ENCODE results near the gene PBOV1. TPM values are rescaled to one million over a fixed set of nuclear protein-coding genes. Genes with fewer than 3 reads are reported as not detected.
"Not testable (repeated sequence)": the region's sequence is repeated elsewhere in the genome, so short reads cannot be mapped to it uniquely, and the experiment has no call there.

Gene PBOV1
- total and polyA plus RNA-seq, 5 experiments from 2014 or later: not detected

DNA sequence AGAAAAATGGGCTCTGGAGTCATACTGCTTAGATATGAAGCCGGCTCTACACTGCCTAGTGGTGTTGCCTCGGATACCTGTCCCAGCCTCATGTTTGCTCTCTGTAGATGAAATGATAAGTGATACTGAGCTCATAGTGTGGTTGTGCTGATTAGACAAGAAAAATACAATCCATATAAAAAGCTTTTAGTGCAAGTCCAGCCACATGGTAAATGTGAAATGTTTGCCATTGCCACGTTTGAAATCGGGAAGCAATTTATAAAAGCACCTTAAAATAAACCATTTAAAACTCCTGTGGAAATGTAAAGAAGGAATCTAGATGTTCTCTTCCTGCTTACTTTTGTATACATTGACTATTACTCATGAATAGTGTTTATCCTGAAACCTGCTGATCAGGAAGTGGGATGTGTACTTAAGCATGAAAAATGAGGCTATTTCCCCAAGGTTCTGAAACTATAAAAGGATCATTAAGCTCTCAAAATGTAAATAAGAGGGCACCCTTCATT is 13.1 kb upstream of the PBOV1 start:
- peaks cover 3 to 17% (median 14%) of the 10 kb centered on the region in 5 donors for H3K27me3 Mint-ChIP-seq
- ATAC-seq: no peak

DNA sequence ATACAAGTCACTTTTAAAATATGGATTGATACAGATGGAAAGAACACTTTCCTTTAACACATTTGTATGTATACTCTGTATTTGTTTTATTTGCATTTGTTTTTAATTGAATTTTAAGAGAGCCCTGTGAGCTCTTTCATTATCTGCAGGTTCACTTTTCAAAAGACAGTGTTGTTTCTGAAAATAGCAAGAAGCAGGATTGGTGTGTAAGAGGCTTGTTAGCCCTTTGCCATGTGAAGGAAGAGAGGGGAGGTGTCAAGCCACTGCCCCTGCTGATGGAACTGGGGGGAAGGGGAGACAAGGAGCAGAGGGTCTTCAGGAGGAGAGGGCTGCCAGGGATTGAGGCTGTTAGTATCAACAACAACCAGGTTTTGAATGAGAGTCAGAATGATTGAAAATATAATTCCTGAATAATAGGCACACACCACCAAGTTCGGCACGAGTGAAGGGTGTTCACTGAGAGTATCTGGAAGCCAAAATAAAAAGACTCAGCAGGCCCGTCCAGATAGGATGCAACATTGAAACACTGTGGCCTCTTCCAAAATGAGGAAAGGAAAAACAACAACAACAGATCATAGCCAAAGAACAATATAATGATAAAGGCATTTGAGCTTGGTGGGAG is 12.6 kb upstream of the PBOV1 start:
- no peaks in the 10 kb centered on the region for H3K9me3 Mint-ChIP-seq
- ATAC-seq: no peak
- no peak overlapping the region for H3K4me3 Mint-ChIP-seq
- no peak for DNase-seq
- H3K36me3 Mint-ChIP-seq: no peaks in the 10 kb centered on the region
- H3K4me1 Mint-ChIP-seq: no peaks in the 10 kb centered on the region
- H3K27ac Mint-ChIP-seq: no peak overlapping the region
- POLR2A ChIA-PET: no interaction called here
- peaks cover 3 to 17% (median 14%) of the 10 kb centered on the region in 5 donors for H3K27me3 Mint-ChIP-seq

More for the DNA sequence above, 13.1 kb upstream of the PBOV1 start:
- POLR2A ChIA-PET: no interaction called here
- Mint-ChIP-seq H3K27ac (no peak overlapping the region), H3K4me3 (no peak overlapping the region), H3K4me1 (no peaks in the 10 kb centered on the region), H3K36me3 (no peaks in the 10 kb centered on the region), H3K9me3 (no peaks in the 10 kb centered on the region)
- DNase-seq: no peak

DNA sequence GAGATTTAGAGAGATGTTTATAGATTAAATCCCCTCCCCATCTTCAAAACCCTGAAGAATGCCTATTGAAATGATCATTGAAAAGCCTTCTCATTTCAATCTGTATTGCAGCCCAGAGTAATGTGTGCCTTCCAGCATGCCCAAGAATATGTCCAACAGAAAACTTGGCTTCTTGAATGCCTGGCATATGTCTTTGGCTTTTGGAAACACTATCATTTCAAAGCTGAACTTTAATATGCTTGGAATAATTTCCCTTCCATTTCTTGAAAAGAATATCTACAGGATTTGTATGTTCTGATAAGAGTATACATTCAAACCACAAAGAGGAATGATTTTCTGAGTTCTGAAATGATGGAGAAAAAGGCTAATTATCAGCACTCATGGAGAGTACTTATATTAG is 11.9 kb upstream of the PBOV1 start:
- no peaks in the 10 kb centered on the region for H3K9me3 Mint-ChIP-seq
- no peak overlapping the region for H3K4me3 Mint-ChIP-seq
- DNase-seq (no peak), ATAC-seq (no peak)
- POLR2A ChIA-PET: no interaction called here
- H3K36me3 Mint-ChIP-seq: no peaks in the 10 kb centered on the region
- H3K27me3 Mint-ChIP-seq: peaks cover 3 to 19% (median 15%) of the 10 kb centered on the region in 5 donors
- H3K27ac Mint-ChIP-seq: no peak overlapping the region
- no peaks in the 10 kb centered on the region for H3K4me1 Mint-ChIP-seq

DNA sequence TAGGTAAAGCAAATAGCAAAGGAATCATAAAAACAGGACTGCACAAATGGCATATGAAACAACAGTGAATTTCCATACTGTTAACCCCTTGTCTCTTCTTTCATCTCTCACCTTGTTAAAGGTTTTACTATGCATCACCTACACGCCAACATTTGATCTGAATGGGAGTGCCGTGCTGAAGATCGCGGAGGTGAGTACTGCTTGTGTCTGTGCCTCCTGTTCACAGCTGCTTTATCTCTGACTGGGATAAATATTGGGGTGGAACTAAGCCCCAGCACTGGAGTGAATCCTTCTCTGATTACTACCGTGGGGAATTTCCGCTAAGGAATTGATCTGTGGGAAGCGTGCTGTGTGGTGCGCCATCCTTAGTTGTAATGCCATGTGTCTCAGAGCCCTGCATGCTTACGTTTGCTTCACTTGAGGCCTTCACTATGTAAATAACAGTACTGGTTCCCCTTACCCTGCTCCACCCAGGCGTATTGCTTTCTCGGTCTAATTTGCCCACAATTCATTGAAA is 11.4 kb upstream of the PBOV1 start:
- ATAC-seq (no peak), DNase-seq (no peak)
- Mint-ChIP-seq H3K4me1 (no peaks in the 10 kb centered on the region), H3K27me3 (peaks cover 3 to 20% (median 16%) of the 10 kb centered on the region in 5 donors), H3K9me3 (no peaks in the 10 kb centered on the region), H3K4me3 (no peak overlapping the region), H3K27ac (no peak overlapping the region), H3K36me3 (no peaks in the 10 kb centered on the region)
- POLR2A ChIA-PET: no interaction called here

DNA sequence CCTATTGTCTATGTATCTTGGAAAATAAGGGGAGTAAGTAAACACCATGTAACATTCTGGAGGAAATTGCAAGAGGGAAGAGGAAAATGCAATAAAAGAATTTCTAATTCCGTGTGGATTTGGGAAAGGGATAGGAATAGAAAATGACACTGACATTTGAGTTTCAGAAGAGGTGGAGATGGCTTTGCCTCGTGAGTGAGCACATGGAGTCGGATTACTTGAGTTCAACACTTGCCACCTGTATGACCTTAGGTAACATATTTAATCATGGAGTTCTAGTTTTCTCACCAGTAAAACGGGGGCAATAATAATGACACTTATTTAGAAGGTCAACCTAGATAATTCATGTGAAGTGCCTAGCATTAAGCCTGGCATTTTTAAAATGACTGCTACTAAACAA is 10.8 kb upstream of the PBOV1 start:
- no peak for DNase-seq
- Mint-ChIP-seq H3K36me3 (no peaks in the 10 kb centered on the region), H3K9me3 (no peaks in the 10 kb centered on the region), H3K27ac (no peak overlapping the region), H3K4me1 (no peaks in the 10 kb centered on the region), H3K27me3 (peaks cover 3 to 22% (median 16%) of the 10 kb centered on the region in 5 donors), H3K4me3 (no peak overlapping the region)
- ATAC-seq: no peak
- POLR2A ChIA-PET: no interaction called here

DNA sequence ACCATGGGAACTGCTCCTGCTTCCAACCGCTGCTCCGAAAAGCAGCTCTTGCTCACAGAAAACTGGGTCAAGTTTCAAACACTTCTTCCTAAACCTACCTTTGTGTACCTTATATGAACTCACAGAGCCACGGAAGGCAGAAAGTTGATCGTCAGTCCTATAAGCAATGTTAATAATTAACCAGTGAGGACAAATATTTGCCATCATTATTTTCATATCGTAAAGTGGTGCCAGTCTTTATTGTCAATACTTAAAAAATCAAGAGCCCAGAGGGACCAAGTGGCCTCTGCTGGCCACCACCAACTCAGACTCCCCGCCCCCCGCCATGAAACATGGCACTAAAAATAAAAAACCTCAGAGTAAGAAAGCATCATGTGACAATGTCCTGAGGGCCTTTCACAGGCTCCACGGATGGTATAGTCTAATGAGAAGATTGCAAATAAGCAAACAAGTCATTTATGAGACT is 9.1 kb upstream of the PBOV1 start:
- POLR2A ChIA-PET: no interaction called here
- Mint-ChIP-seq H3K36me3 (no peaks in the 10 kb centered on the region), H3K9me3 (no peaks in the 10 kb centered on the region), H3K4me3 (no peak overlapping the region), H3K4me1 (no peaks in the 10 kb centered on the region), H3K27ac (no peak overlapping the region), H3K27me3 (peaks cover 3 to 19% (median 16%) of the 10 kb centered on the region in 5 donors)
- ATAC-seq (no peak), DNase-seq (no peak)

DNA sequence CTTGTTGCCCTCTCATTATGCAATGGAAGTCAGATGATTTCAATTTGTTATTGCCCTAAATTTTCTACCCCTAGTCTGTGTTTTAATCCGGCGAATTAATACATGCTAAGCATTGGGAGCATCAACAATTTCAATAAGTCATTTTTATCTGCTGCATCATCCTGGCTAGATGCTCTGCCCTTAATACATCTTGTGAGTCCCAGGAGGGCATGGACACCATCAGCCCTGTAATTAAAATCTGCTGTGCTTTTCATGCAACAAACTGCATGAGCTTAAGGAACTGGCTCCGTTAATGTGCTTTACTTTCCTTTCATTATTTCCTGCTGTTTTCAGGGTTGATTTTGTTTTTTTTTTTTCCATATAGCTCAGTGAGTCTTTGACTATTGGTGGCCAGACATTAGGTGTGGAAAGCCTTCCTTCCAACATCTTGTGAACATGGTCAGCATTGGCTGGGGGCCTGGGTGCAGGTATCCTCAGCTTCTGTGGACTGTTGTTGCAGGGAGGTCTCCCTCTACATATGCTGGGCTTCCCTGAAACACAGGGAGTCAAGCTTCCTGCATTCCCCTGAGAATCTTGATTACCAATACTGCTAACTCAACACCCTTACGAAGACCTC is 8.5 kb upstream of the PBOV1 start:
- Mint-ChIP-seq H3K27ac (no peak overlapping the region), H3K27me3 (peaks cover 3 to 19% (median 16%) of the 10 kb centered on the region in 5 donors), H3K36me3 (no peaks in the 10 kb centered on the region), H3K9me3 (no peaks in the 10 kb centered on the region), H3K4me1 (no peaks in the 10 kb centered on the region), H3K4me3 (no peak overlapping the region)
- DNase-seq (no peak), ATAC-seq (no peak)
- POLR2A ChIA-PET: no interaction called here

DNA sequence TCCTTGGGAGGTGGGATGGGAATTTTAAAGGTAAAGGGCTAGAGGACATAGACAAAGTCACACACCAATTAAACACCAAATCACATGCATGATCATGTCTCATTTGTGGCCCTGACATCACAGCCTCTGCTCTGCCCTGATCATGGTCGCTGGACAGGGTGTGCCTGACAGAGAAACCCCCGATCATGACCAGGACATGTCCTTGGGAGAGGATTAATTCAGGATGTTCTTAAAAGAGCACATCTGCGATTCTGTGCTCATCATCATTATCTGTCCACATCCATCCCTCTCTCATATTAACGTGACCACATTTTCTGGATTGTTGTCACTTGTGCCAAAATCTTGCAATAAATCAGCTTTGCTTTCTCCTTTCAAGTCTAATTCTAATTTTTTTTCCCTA is 7.7 kb upstream of the PBOV1 start:
- ATAC-seq (no peak), DNase-seq (no peak)
- Mint-ChIP-seq H3K4me1 (no peaks in the 10 kb centered on the region), H3K36me3 (no peaks in the 10 kb centered on the region), H3K27me3 (peaks cover 3 to 21% (median 16%) of the 10 kb centered on the region in 5 donors), H3K9me3 (no peaks in the 10 kb centered on the region), H3K4me3 (no peak overlapping the region), H3K27ac (no peak overlapping the region)
- POLR2A ChIA-PET: no interaction called here

DNA sequence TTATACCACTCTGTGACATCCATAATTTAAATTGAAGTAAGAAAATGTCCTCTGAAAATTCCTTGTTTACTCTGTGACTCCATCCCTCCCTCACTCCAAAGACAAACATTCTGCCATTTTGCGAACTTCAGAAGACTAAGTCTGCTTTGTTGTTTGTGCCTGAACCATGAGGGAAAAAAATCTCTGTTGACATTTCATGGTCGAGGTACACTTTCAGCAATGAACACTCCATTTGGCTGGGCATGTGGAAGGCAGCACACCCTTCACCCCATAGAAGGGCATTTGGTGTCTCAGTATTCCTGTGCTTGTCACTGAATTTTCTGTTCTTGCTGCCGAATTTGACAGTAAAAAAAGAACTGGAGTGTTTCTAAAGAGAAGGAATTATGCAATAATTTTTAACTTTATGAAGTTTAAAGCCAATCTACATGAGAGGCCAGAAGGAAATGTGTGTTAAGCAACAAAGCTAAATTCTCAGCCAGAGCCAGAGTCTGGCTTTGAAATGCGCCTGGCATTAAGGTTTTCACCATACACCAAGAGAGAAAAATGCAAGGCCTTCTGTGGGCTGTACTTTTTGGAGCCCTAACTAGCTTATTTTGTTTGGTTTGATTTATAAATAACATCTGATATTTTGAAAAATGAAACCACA is 4.7 kb upstream of the PBOV1 start:
- H3K9me3 Mint-ChIP-seq: no peaks in the 10 kb centered on the region
- H3K27me3 Mint-ChIP-seq: peaks cover 7 to 27% (median 19%) of the 10 kb centered on the region in 5 donors
- H3K27ac Mint-ChIP-seq: no peak overlapping the region
- ATAC-seq: no peak
- no peak for DNase-seq
- H3K4me3 Mint-ChIP-seq: no peak overlapping the region
- no peaks in the 10 kb centered on the region for H3K4me1 Mint-ChIP-seq
- POLR2A ChIA-PET: no interaction called here
- no peaks in the 10 kb centered on the region for H3K36me3 Mint-ChIP-seq

DNA sequence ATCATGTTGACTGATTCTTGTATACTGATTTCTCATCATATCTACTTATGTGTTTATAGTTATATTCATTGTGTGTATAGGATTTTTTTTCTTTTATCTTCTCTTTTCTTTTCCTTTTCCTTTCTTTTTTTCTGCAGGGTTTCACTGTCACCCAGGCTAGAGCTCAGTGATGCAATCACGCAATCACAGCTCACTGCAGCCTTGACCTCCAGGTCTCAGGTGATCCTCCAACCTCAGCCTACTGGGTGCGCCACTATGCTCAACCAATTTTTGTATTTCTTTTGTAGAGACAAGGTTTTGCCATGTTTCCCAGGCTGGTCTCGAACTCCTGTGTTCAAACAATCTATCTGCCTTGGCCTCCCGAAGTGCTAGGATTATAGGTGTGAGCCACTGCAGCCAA is 1.6 kb upstream of the PBOV1 start:
- peaks cover 0 to 2% (median 0%) of the 10 kb centered on the region in 9 donors for H3K9me3 Mint-ChIP-seq
- POLR2A ChIA-PET: no interaction called here
- no peaks in the 10 kb centered on the region for H3K36me3 Mint-ChIP-seq
- peaks cover 0 to 1% (median 0%) of the 10 kb centered on the region in 4 donors for H3K4me1 Mint-ChIP-seq
- ATAC-seq (no peak), DNase-seq (no peak)
- peaks cover 6 to 30% (median 18%) of the 10 kb centered on the region in 5 donors for H3K27me3 Mint-ChIP-seq
- no peak overlapping the region for H3K27ac Mint-ChIP-seq
- no peak overlapping the region for H3K4me3 Mint-ChIP-seq

DNA sequence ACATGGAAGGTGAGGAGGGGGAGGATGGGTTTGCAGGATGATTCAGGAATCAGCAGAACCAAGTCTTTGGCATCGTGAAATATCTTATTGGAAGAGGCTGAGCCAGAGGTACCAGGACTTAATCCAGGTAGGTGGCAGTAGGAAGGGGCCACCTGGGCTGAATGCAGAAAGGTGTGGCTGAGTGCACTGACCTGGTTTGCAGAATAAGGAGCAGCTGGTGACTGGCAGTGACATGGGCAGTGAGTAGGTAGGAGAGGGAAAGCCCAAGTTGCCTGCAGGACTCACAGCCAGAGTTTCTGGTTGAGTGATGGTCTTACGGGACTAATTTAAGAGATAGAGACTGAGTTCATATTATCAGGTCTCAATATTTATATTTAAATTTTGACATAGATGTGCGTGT is 1.1 kb upstream of the PBOV1 start:
- DNase-seq (no peak), ATAC-seq (no peak)
- Mint-ChIP-seq H3K27ac (peak overlapping the region in 1 of 10 donors; percentile 53), H3K9me3 (peaks cover 0 to 2% (median 0%) of the 10 kb centered on the region in 9 donors), H3K27me3 (peaks cover 6 to 34% (median 19%) of the 10 kb centered on the region in 5 donors), H3K4me1 (peaks cover 0 to 1% (median 0%) of the 10 kb centered on the region in 4 donors), H3K36me3 (no peaks in the 10 kb centered on the region), H3K4me3 (no peak overlapping the region)
- POLR2A ChIA-PET: no interaction called here

DNA sequence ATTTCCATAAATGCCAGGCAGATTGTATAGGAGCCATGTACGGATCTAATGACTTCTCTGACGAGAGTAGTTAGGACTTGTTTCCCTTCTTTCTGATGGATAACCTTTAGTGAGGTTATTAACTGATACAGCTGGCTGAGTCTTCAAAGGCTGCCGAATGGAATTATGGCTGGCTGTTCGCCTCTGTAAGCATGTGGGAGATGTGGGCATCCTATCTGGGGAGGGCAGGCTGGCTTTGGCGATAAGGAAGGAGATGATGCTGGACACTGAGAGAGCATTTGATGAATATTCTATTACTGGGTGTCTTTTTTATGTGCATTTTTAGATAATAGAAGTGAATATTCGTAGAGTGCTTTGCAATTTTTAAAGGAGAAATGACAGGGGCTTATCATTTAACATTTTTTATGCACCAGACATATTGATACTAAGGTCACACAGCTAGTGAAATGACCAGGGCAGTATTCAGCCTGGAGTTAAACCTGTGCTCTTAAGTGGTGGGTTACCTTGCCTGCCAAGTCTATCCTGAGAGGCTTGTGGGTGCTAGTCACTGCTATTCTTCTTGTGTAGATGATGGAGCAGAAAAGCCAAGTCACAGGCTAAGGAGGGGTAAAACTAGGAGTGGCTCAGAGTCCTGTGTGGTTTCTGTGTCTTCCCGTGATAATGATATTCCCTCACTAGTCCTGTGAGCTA is 3.1 kb downstream of the PBOV1 start:
- no peak for ATAC-seq
- no peak for DNase-seq
- Mint-ChIP-seq H3K36me3 (no peaks in the 10 kb centered on the region), H3K4me3 (no peak overlapping the region), H3K4me1 (peaks cover 0 to 1% (median 0%) of the 10 kb centered on the region in 4 donors), H3K9me3 (peaks cover 0 to 2% (median 0%) of the 10 kb centered on the region in 9 donors), H3K27ac (no peak overlapping the region), H3K27me3 (peaks cover 6 to 46% (median 19%) of the 10 kb centered on the region in 5 donors)
- POLR2A ChIA-PET: no interaction called here

DNA sequence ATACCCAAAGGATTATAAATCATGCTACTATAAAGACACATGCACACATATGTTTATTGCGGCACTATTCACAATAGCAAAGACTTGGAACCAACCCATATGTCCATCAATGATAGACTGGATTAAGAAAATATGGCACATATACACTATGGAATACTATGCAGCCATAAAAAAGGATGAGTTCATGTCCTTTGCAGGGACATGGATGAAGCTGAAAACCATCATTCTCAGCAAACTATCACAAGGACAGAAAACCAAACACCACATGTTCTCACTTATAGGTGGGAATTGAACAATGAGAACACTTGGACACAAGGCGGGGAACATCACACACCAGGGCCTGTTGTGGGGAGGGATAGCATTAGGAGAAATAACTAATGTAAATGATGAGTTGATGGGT is 5.8 kb downstream of the PBOV1 start:
- H3K4me1 Mint-ChIP-seq, POLR2A ChIA-PET, ATAC-seq, H3K9me3 Mint-ChIP-seq, DNase-seq, H3K36me3 Mint-ChIP-seq, H3K27ac Mint-ChIP-seq, H3K4me3 Mint-ChIP-seq: not testable (repeated sequence)
- H3K27me3 Mint-ChIP-seq: peaks cover 11 to 56% (median 18%) of the 10 kb centered on the region in 5 donors
